ENCODE results near the gene MMP25.

DNA sequence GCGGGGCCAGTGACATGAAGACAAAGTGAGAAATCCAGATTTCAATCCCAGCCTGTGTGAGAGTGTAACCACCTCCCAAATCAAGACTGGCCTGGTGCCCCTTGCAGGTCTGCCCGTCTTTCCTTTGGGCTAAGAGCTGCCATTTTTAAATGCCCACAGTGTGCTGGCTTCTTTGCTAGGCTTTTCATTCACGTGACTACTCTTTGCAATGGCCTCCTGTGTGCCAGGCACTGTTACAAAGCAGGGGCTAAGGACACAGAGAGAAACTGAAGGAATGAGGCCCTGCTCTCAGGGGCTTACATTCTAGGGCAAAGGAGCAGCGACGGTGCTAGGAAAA lies 53.0 kb downstream of the MMP25 start:
- TF ChIP-seq, protein P1, sequence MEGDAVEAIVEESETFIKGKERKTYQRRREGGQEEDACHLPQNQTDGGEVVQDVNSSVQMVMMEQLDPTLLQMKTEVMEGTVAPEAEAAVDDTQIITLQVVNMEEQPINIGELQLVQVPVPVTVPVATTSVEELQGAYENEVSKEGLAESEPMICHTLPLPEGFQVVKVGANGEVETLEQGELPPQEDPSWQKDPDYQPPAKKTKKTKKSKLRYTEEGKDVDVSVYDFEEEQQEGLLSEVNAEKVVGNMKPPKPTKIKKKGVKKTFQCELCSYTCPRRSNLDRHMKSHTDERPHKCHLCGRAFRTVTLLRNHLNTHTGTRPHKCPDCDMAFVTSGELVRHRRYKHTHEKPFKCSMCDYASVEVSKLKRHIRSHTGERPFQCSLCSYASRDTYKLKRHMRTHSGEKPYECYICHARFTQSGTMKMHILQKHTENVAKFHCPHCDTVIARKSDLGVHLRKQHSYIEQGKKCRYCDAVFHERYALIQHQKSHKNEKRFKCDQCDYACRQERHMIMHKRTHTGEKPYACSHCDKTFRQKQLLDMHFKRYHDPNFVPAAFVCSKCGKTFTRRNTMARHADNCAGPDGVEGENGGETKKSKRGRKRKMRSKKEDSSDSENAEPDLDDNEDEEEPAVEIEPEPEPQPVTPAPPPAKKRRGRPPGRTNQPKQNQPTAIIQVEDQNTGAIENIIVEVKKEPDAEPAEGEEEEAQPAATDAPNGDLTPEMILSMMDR (IDR thresholded peaks at IDR 0.05) = no peak
- no peak for TF ChIP-seq EZH2 (IDR thresholded peaks at IDR 0.05; ENCODE audit: borderline replicate concordance, insufficient read depth, low read depth, low read length, poor library complexity, severe bottlenecking)
